Heart left ventricle (tissue), 16 donors: ENCODE data around the gene CDH11. TPM values are rescaled to one million over a fixed set of nuclear protein-coding genes. Genes with fewer than 3 reads are reported as not detected.

Experiments used
- ATAC-seq, 4 donors: fragments of 200-7000 bp; cut with Tn5 transposase; one replicate each; pipeline ENCODE4 v1.9.1; 2020 to 2022; ENCODE audit warnings: moderate library complexity in 4 of 4, mild to moderate bottlenecking in 3 of 4, moderate number of reproducible peaks in 1 of 4
- DNase-seq, 5 donors: peaks; one replicate each; pipeline ENCODE4 v3.0.0-alpha.2; 2020
- H3K27ac ChIP-seq, 12 donors: fragments of 200-600 bp; sonication (generic) in 4 of 12; one replicate each; pipeline versions ENCODE4 v1.5.0 to v1.8.0; 2016 to 2022; ENCODE audit warnings: mild to moderate bottlenecking in 2 of 12
- H3K27me3 ChIP-seq, 9 donors: fragments of 200-600 bp; sonication (generic) in 2 of 9; one replicate each; pipeline versions ENCODE4 v1.5.1 to v1.8.0; 2016 to 2022; ENCODE audit warnings: mild to moderate bottlenecking in 3 of 9
- H3K36me3 ChIP-seq, 9 donors: fragments of 200-600 bp; sonication (generic) in 2 of 9; one replicate each; pipeline versions ENCODE4 v1.5.0 to v1.8.0; 2018 to 2022; ENCODE audit warnings: mild to moderate bottlenecking in 2 of 9
- H3K4me1 ChIP-seq, 12 donors: fragments of 200-600 bp; sonication (generic) in 4 of 12; one replicate each; pipeline versions ENCODE4 v1.5.0 to v1.8.0; 2016 to 2022; ENCODE audit warnings: mild to moderate bottlenecking in 3 of 12
- H3K4me3 ChIP-seq, 12 donors: fragments of 200-600 bp; sonication (generic) in 4 of 12; one replicate each; pipeline versions ENCODE4 v1.5.0 to v1.8.0; 2017 to 2022; ENCODE audit warnings: mild to moderate bottlenecking in 9 of 12, moderate library complexity in 4 of 12
- H3K9me3 ChIP-seq, 12 donors: fragments of 200-600 bp; sonication (generic) in 4 of 12; one replicate each; pipeline versions ENCODE4 v1.5.0 to v1.8.0; 2016 to 2022; ENCODE audit warnings: mild to moderate bottlenecking in 1 of 12
- CTCF ChIP-seq, 12 donors: fragments of 200-600 bp; sonication (generic) in 4 of 12; IDR thresholded peaks; one replicate each; pipeline versions ENCODE4 v1.5.0 to v1.8.0; 2018 to 2022; ENCODE audit warnings: antibody characterized with exemption in 12 of 12, mild to moderate bottlenecking in 5 of 12
- POLR2A ChIP-seq, 2 donors: fragments of 450-650 bp; IDR thresholded peaks; one replicate each; pipeline ENCODE4 v1.6.1; 2017; ENCODE audit warnings: antibody characterized with exemption in 2 of 2, mild to moderate bottlenecking in 2 of 2, moderate library complexity in 2 of 2
- WGBS, 4 donors: extraction: QIAGEN DNeasy Blood & Tissue Kit in 2 of 4; methylation state at CpG; one replicate each; pipeline versions ENCODE4 v1.1.5 to v1.1.7; 2013 to 2018; 5-methylcytosine and 5-hydroxymethylcytosine counted together
- intact Hi-C, 10 donors: fragments of 100-400 bp; cut with DNase I; formaldehyde crosslinking; loops; one replicate each; pipeline versions ENCODE4 v1.11.1 to v1.14.2; 2022
- polyA plus RNA-seq, 2 donors: library from polyadenylated mRNA; stranded (reverse); fragments of 200-250 nt; gene quantifications; one replicate each; pipeline ENCODE4 v1.2.3, GENCODE V29; 2013
- total RNA-seq, 9 donors: library from RNA; depleted of rRNA in 2 of 9; stranded (reverse); fragments of >200 nt in 2 of 9; fragmentation: NEBNext Ultra II Directional in 3 of 9; extraction: Animal tissue kit (Norgen Biotek cat#: 25700) in 3 of 9; gene quantifications; one replicate each; pipeline versions ENCODE4 v1.1.0 to v1.2.4, GENCODE V29; 2016 to 2023
- donor health status: ischemic (EF 13 %, LVEDD 7.1; RV severe dilation, severe dysfunction).
- donor health status: healthy with polysubstance abuse.
- donor health status: DM: no; HTN: yes; CAD: no.
- donor health status: DM: no; HTN: no; CAD: no.
- donor health status: ischemic (EF 25% LVEDD 6.9; RV normal size, moderate dysfunction).
- donor health status: ischemic (EF 25% LVEDD 5.7; RV mildly dilated, moderate dysfunction).
- donor health status: healthy.
- donor health status: DM: yes; HTN: yes; CAD: no.
- donor health status: ischemic (EF 35%, LVEDD 5.7; RV mildly dilated, moderate dysfunction).
- donor health status: nonischemic (EF 11% LVEDD 7.7; RV severe dilation, severe dysfunction).
- donor health status: DM: yes; HTN: yes; CAD: no.
- donor health status: PGD.
- donor health status: ischemic (EF 29% LVEDD 5.4; RV normal size, mild dysfunction).
- donor health status: nonischemic (EF 23%, LVEDD 6.1; RV moderate dilation, normal function).

CDH11 gene
- total and polyA plus RNA-seq, 11 donors, result 1.4 to 37.1 (median 7.4) TPM

- DNase-seq (peak in 3 of 5 donors; percentile 16 to 57 (median 49)), ATAC-seq (peak; percentile 56 to 81 (median 60))
- no peaks in the 10 kb centered on the region for H3K27me3 ChIP-seq
- H3K27ac ChIP-seq, result peak overlapping the region in 11 of 12 donors; percentile 2 to 67 (median 44)
- H3K9me3 ChIP-seq, result no peaks in the 10 kb centered on the region
- TF ChIP-seq CTCF (IDR thresholded peaks at IDR 0.05), result no peak
- TF ChIP-seq POLR2A (IDR thresholded peaks at IDR 0.05), result no peak
- 61 to 80% (median 68%) methylated on average over 18 to 24 of the region's 24 CpGs for WGBS, 4 donors
- peak overlapping the region in 7 of 12 donors; percentile 5 to 29 (median 18) for H3K4me3 ChIP-seq
- H3K4me1 ChIP-seq, result peaks cover 0 to 32% (median 9%) of the 10 kb centered on the region in 12 donors
- intact Hi-C loops, result no loop called here
- H3K36me3 ChIP-seq, result no peaks in the 10 kb centered on the region
Measured at GRCh38 chr16:65071433-65072311, 50.2 kb downstream of the CDH11 start.

- 44 to 59% (median 50%) methylated on average over 12 of the region's 12 CpGs for WGBS, 4 donors
- peak; percentile 90 to 96 (median 95) for ATAC-seq
- no peaks in the 10 kb centered on the region for H3K36me3 ChIP-seq
- intact Hi-C loops, result no loop called here
- peaks cover 0 to 32% (median 9%) of the 10 kb centered on the region in 12 donors for H3K4me1 ChIP-seq
- H3K4me3 ChIP-seq, result peak overlapping the region in 8 of 12 donors; percentile 5 to 29 (median 16)
- peak overlapping the region in 11 of 12 donors; percentile 2 to 67 (median 44) for H3K27ac ChIP-seq
- H3K27me3 ChIP-seq, result no peaks in the 10 kb centered on the region
- TF ChIP-seq CTCF (IDR thresholded peaks at IDR 0.05) (no peak), POLR2A (IDR thresholded peaks at IDR 0.05) (no peak)
- H3K9me3 ChIP-seq, result no peaks in the 10 kb centered on the region
- peak in 4 of 5 donors; percentile 71 to 87 (median 73) for DNase-seq
Measured at GRCh38 chr16:65070831-65071432, 50.9 kb downstream of the CDH11 start.

GRCh38 chr16:65069766-65070165 is 52.1 kb downstream of the CDH11 start:
- H3K9me3 ChIP-seq, result no peaks in the 10 kb centered on the region
- H3K36me3 ChIP-seq, result no peaks in the 10 kb centered on the region
- H3K4me3 ChIP-seq, result no peak overlapping the region
- ATAC-seq (no peak), DNase-seq (no peak)
- no peaks in the 10 kb centered on the region for H3K27me3 ChIP-seq
- WGBS, 4 donors, result 71 to 86% (median 80%) methylated on average over 2 of the region's 2 CpGs
- H3K27ac ChIP-seq, result no peak overlapping the region
- intact Hi-C loops, result no loop called here
- peaks cover 0 to 32% (median 9%) of the 10 kb centered on the region in 12 donors for H3K4me1 ChIP-seq
- no peak for TF ChIP-seq POLR2A (IDR thresholded peaks at IDR 0.05)
- no peak for TF ChIP-seq CTCF (IDR thresholded peaks at IDR 0.05)

GRCh38 chr16:65069065-65069464 is 52.8 kb downstream of the CDH11 start:
- H3K9me3 ChIP-seq, result no peaks in the 10 kb centered on the region
- no peaks in the 10 kb centered on the region for H3K36me3 ChIP-seq
- WGBS, 4 donors, result 56 to 72% (median 66%) methylated on average over 4 of the region's 4 CpGs
- no peak overlapping the region for H3K4me3 ChIP-seq
- intact Hi-C loops, result no loop called here
- H3K27me3 ChIP-seq, result no peaks in the 10 kb centered on the region
- TF ChIP-seq CTCF (IDR thresholded peaks at IDR 0.05), result no peak
- TF ChIP-seq POLR2A (IDR thresholded peaks at IDR 0.05), result no peak
- peaks cover 0 to 32% (median 9%) of the 10 kb centered on the region in 12 donors for H3K4me1 ChIP-seq
- no peak for ATAC-seq
- H3K27ac ChIP-seq, result peak overlapping the region in 1 of 12 donors; percentile 14
- DNase-seq, result no peak
